Measurements from ENCODE around the gene LINGO1. TPM values are rescaled to one million over a fixed set of nuclear protein-coding genes. Genes with fewer than 3 reads are reported as not detected.

LINGO1 gene
- total RNA-seq, 2 donors from 2014 or later: 7.9 to 19.7 TPM

- no peak overlapping the region for H3K4me3 Mint-ChIP-seq
- peaks cover 27% of the 10 kb centered on the region for H3K4me1 Mint-ChIP-seq
- H3K36me3 Mint-ChIP-seq (ENCODE audit: low read depth): no peaks in the 10 kb centered on the region
- DNase-seq: peak; percentile 72
- H3K9ac ChIP-seq (ENCODE audit: extremely low read depth, low read length, poor library complexity, severe bottlenecking): no peak overlapping the region
- H3K9me3 ChIP-seq (ENCODE audit: control insufficient read depth, low read length): no peaks in the 10 kb centered on the region
- peaks cover 8% of the 10 kb centered on the region for H3K4me1 ChIP-seq (ENCODE audit: control insufficient read depth, insufficient read depth, low read length)
- H3K27me3 ChIP-seq (ENCODE audit: control insufficient read depth, insufficient read depth, low read length, poor library complexity, severe bottlenecking): no peaks in the 10 kb centered on the region
- no peaks in the 10 kb centered on the region for H3K9me3 Mint-ChIP-seq
- no peaks in the 10 kb centered on the region for H3K36me3 ChIP-seq (ENCODE audit: control insufficient read depth, insufficient read depth, low read length)
- no peak overlapping the region for H3K27ac ChIP-seq (ENCODE audit: low read depth, low read length)
- H3K27me3 Mint-ChIP-seq (ENCODE audit: insufficient read depth): peaks cover 11% of the 10 kb centered on the region
- no peak overlapping the region for H3K4me3 ChIP-seq (ENCODE audit: low read length)
- WGBS, 2 experiments (ENCODE audit: insufficient coverage in 1 of 2, insufficient read length in 1 of 2): 69 to 82% methylated on average over 5 to 15 of the region's 17 CpGs
- H3K27ac Mint-ChIP-seq: no peak overlapping the region
- TF ChIP-seq CTCF (conservative IDR thresholded peaks at IDR 0.05): no peak
Measured at GRCh38 chr15:77607111-77607893, 25.4 kb downstream of the LINGO1 start.

- peaks cover 8% of the 10 kb centered on the region for H3K4me1 ChIP-seq (ENCODE audit: control insufficient read depth, insufficient read depth, low read length)
- DNase-seq: no peak
- 78 to 86% methylated on average over 11 to 16 of the region's 16 CpGs for WGBS, 2 experiments (ENCODE audit: insufficient coverage in 1 of 2, insufficient read length in 1 of 2)
Measured at GRCh38 chr15:77606142-77607034, 26.3 kb downstream of the LINGO1 start.

More at GRCh38 chr15:77606142-77607034, 26.3 kb downstream of the LINGO1 start:
- H3K4me3 ChIP-seq (ENCODE audit: low read length): no peak overlapping the region
- no peak overlapping the region for H3K27ac ChIP-seq (ENCODE audit: low read depth, low read length)
- H3K4me1 Mint-ChIP-seq: peaks cover 24% of the 10 kb centered on the region
- TF ChIP-seq CTCF (conservative IDR thresholded peaks at IDR 0.05): no peak
- no peaks in the 10 kb centered on the region for H3K9me3 ChIP-seq (ENCODE audit: control insufficient read depth, low read length)
- H3K27me3 Mint-ChIP-seq (ENCODE audit: insufficient read depth): peaks cover 12% of the 10 kb centered on the region
- H3K9ac ChIP-seq (ENCODE audit: extremely low read depth, low read length, poor library complexity, severe bottlenecking): no peak overlapping the region
- H3K4me3 Mint-ChIP-seq: no peak overlapping the region
- no peaks in the 10 kb centered on the region for H3K36me3 ChIP-seq (ENCODE audit: control insufficient read depth, insufficient read depth, low read length)
- no peak overlapping the region for H3K27ac Mint-ChIP-seq
- no peaks in the 10 kb centered on the region for H3K36me3 Mint-ChIP-seq (ENCODE audit: low read depth)
- no peaks in the 10 kb centered on the region for H3K9me3 Mint-ChIP-seq
- H3K27me3 ChIP-seq (ENCODE audit: control insufficient read depth, insufficient read depth, low read length, poor library complexity, severe bottlenecking): no peaks in the 10 kb centered on the region

All from endodermal cell (in vitro differentiated cells).